ENCODE data around the gene MYCBP2.
"Not testable (repeated sequence)": the region's sequence is repeated elsewhere in the genome, so short reads cannot be mapped to it uniquely, and the experiment has no call there.

MYCBP2 gene

DNA sequence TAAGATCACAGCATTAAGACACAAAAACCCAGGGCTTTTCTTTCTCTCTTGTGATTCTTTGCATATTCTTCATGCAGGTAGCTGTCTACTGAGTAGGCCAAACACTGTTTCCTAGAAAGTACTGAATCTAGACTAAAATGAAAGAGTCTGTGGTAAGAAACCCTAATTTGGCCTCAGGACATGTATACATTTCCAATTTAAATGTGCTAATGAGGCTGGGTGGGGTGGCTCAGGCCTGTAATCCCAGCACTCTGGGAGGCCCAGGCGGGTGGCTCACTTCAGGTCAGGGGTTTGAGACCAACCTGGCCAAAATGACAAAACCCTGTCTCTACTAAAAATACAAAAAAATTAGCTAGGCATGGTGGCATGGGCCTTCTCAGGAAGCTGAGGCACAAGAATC, 57.8 kb downstream of the MYCBP2 start:
- TF ChIP-seq, protein P1, sequence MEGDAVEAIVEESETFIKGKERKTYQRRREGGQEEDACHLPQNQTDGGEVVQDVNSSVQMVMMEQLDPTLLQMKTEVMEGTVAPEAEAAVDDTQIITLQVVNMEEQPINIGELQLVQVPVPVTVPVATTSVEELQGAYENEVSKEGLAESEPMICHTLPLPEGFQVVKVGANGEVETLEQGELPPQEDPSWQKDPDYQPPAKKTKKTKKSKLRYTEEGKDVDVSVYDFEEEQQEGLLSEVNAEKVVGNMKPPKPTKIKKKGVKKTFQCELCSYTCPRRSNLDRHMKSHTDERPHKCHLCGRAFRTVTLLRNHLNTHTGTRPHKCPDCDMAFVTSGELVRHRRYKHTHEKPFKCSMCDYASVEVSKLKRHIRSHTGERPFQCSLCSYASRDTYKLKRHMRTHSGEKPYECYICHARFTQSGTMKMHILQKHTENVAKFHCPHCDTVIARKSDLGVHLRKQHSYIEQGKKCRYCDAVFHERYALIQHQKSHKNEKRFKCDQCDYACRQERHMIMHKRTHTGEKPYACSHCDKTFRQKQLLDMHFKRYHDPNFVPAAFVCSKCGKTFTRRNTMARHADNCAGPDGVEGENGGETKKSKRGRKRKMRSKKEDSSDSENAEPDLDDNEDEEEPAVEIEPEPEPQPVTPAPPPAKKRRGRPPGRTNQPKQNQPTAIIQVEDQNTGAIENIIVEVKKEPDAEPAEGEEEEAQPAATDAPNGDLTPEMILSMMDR (IDR thresholded peaks at IDR 0.05; ENCODE audit: low read depth, low read length): no peak
- H3K4me3 ChIP-seq (ENCODE audit: low read depth, low read length): no peak overlapping the region

DNA sequence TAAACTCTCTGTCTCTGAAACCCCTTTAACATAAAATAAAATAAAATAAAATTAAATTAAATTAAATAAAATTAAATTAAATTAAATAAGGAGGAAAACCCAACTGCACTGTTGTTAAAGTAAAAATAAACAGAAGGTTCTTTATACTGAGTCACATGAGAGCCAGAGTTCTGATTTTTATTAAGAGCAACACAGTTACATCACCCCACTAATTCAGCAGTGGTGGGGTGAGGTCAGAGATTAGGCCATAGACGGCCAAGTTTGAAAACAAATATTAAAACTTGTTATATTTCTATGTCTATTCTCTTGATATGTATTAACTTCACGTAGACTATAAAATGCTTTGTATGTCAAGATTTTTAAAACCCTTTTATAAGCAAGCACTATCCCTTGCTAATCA, 59.5 kb downstream of the MYCBP2 start:
- TF ChIP-seq, protein P1 (IDR thresholded peaks at IDR 0.05; ENCODE audit: low read depth, low read length): no peak
- no peak overlapping the region for H3K4me3 ChIP-seq (ENCODE audit: low read depth, low read length)

DNA sequence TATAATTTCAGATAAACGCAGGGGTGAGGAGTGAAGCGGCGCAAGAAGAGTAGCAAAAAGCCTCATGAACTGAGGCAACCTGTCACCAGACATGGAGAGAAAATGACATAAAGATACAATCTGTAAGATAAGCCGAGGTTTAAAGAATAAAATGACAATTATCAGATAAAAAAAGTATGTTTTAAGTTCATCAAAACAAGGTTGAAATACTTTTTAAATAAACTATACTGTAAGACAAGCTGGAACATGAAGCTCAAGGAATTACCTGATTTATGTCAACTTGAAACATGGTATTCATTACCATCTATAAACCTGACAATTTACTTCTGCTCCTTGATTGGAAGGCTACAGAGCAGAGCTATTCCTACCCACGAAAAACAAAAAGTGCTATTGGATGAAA, 61.6 kb downstream of the MYCBP2 start:
- no peak overlapping the region for H3K4me3 ChIP-seq (ENCODE audit: low read depth, low read length)
- TF ChIP-seq, protein P1 (IDR thresholded peaks at IDR 0.05; ENCODE audit: low read depth, low read length): no peak

DNA sequence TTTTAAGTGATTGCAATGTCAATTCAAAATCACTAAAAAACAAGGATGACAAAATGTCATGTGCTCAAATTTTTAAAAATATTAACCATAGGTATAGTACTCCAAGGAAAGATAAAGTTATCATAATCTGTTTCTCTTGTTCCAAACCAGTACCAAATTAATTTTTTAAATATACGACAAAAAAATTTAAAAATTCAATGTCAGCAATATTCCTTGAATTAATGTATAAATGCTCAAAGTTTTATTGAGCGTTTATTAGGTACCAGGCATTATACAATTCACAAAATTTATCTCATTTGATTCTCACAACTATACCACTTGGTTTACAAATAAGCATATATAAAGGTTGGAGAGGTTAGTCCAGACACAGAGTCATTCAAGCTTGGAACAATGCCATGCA, 64.7 kb downstream of the MYCBP2 start:
- TF ChIP-seq, protein P1 (IDR thresholded peaks at IDR 0.05; ENCODE audit: low read depth, low read length): no peak
- H3K4me3 ChIP-seq (ENCODE audit: low read depth, low read length): no peak overlapping the region

DNA sequence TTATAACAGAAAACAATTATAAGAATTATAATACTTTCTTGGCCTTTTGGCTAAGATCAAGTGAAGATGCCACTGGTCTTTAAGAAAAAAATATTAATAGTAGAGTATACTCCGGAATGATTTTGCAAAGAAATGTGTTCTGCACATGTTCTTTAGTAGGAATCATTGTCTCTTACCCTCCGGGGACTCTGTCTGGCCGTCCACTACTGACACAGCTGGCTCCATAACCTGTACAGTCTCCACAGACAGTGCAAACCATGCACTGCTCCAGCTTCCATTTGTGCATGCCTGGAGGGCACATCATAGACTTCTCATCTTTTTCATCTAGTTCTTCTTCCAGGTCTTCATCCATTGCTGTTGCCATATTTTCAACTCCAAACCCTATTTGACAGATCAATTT, 75.9 kb downstream of the MYCBP2 start:
- TF ChIP-seq, protein P1 (IDR thresholded peaks at IDR 0.05; ENCODE audit: low read depth, low read length): no peak

DNA sequence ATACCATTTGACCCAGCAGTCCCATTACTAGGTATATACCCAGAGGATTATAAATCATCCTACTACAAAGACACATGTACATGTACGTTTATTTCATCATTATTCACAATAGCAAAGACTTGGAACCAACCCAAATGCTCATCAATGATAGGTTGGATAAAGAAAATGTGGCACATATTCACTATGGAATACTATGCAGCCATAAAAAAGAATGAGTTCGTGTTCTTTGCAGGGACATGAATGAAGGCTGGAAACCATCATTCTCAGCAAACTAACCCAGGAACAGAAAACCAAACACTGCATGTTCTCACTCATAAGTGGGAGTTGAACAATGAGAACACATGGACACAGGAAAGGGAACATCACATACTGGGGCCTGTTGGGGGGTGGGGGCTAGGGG, 81.7 kb downstream of the MYCBP2 start:
- not testable (repeated sequence) for H3K4me3 ChIP-seq (ENCODE audit: low read depth, low read length)

More for the DNA sequence above, 75.9 kb downstream of the MYCBP2 start:
- no peak overlapping the region for H3K4me3 ChIP-seq (ENCODE audit: low read depth, low read length)

DNA sequence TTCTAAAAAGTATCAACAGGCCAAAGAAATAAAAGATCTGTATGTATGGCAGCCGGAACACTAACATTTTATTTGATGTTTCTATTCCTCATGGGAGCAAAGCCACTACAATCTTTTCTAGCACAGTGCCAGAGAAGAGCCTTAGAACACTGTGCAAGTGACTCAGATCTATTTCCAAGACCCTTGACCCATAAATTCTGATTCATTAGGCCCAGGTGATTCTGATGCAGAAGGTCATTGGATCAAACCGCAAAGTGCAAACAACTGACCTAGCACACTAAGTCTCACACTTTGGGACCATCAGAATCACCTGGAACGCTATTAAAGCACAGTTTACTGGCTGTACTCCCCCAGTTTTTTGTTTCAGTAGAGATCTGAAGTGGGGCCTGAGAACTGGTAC, 87.6 kb downstream of the MYCBP2 start:
- TF ChIP-seq, protein P1 (IDR thresholded peaks at IDR 0.05; ENCODE audit: low read depth, low read length): no peak
- H3K4me3 ChIP-seq (ENCODE audit: low read depth, low read length): no peak overlapping the region

DNA sequence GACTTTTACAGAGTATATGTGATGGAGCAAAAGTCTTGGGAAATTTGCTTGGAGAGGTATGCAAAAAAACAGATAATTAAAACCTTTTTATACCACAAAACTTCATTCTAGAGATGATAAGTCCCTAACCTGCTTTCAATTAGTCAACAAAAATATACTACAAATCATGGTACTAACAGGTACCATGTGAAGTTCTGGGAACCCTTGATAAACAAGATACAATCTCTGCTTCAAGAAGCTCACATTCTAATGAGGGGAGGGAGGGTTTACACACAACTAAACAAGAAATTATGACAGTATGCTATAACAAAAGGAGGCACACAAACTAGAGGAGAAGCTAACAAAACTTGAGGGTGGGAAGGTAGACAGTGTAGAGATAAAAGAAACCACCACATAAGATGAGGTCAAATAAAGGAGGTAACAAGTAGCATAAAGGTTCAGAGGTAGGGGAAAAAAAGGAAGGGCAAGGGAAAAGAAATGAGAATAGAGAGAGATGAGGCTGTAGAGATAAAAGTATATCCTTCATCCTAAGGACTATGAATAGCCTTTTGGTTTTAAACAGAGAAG, 91.4 kb downstream of the MYCBP2 start:
- TF ChIP-seq, protein P1 (IDR thresholded peaks at IDR 0.05; ENCODE audit: low read depth, low read length): no peak
- H3K4me3 ChIP-seq (ENCODE audit: low read depth, low read length): no peak overlapping the region

All from WI38 (cell line).